ENCODE data around the gene BMAL2. TPM values are rescaled to one million over a fixed set of nuclear protein-coding genes. Genes with fewer than 3 reads are reported as not detected.

The BMAL2 gene
- total RNA-seq, 2 donors from 2014 or later: 2.6 to 4.3 TPM

GRCh38 chr12:27343255-27344000 is 10.8 kb downstream of the BMAL2 start:
- 82 to 85% methylated on average over 5 of the region's 5 CpGs for WGBS, 2 donors
- DNase-seq (no peak), ATAC-seq (no peak)
- no peaks in the 10 kb centered on the region for H3K27me3 ChIP-seq
- no peaks in the 10 kb centered on the region for H3K9me3 ChIP-seq
- no peak overlapping the region for H3K4me3 ChIP-seq
- no peaks in the 10 kb centered on the region for H3K4me1 ChIP-seq
- no peak overlapping the region for H3K27ac ChIP-seq
- intact Hi-C loops (cut with DNase I): no loop called here
- TF ChIP-seq POLR2A (IDR thresholded peaks at IDR 0.05): no peak
- TF ChIP-seq CTCF (IDR thresholded peaks at IDR 0.05): no peak
- no peaks in the 10 kb centered on the region for H3K36me3 ChIP-seq (replicated peaks in 1 of 2; ENCODE audit: insufficient read depth in 1 of 2, low read depth in 2 of 2)

- intact Hi-C loops (cut with DNase I): no loop called here
- WGBS, 2 donors: 78 to 90% methylated on average over 2 of the region's 2 CpGs
- DNase-seq: no peak
- Histone ChIP-seq H3K9me3 (no peaks in the 10 kb centered on the region), H3K4me1 (no peaks in the 10 kb centered on the region), H3K27ac (no peak overlapping the region), H3K4me3 (no peak overlapping the region), H3K27me3 (no peaks in the 10 kb centered on the region), H3K36me3 (replicated peaks in 1 of 2; ENCODE audit: insufficient read depth in 1 of 2, low read depth in 2 of 2) (no peaks in the 10 kb centered on the region)
- TF ChIP-seq CTCF (IDR thresholded peaks at IDR 0.05) (no peak), POLR2A (IDR thresholded peaks at IDR 0.05) (no peak)
- no peak for ATAC-seq
Observed at GRCh38 chr12:27344246-27344645, 11.6 kb downstream of the BMAL2 start.

GRCh38 chr12:27344760-27345159 is 12.1 kb downstream of the BMAL2 start:
- 56 to 87% methylated on average over 3 of the region's 3 CpGs for WGBS, 2 donors
- ATAC-seq: no peak
- no peaks in the 10 kb centered on the region for H3K36me3 ChIP-seq (replicated peaks in 1 of 2; ENCODE audit: insufficient read depth in 1 of 2, low read depth in 2 of 2)
- H3K9me3 ChIP-seq: no peaks in the 10 kb centered on the region
- no peaks in the 10 kb centered on the region for H3K27me3 ChIP-seq
- H3K27ac ChIP-seq: no peak overlapping the region
- intact Hi-C loops (cut with DNase I): no loop called here
- no peaks in the 10 kb centered on the region for H3K4me1 ChIP-seq
- H3K4me3 ChIP-seq: no peak overlapping the region
- no peak for DNase-seq
- no peak for TF ChIP-seq POLR2A (IDR thresholded peaks at IDR 0.05)
- TF ChIP-seq CTCF (IDR thresholded peaks at IDR 0.05): no peak

GRCh38 chr12:27345376-27345775 is 12.7 kb downstream of the BMAL2 start:
- H3K27me3 ChIP-seq: no peaks in the 10 kb centered on the region
- intact Hi-C loops (cut with DNase I): no loop called here
- TF ChIP-seq POLR2A (IDR thresholded peaks at IDR 0.05) (no peak), CTCF (IDR thresholded peaks at IDR 0.05) (no peak)
- DNase-seq: no peak
- H3K27ac ChIP-seq: no peak overlapping the region
- H3K4me3 ChIP-seq: no peak overlapping the region
- no peak for ATAC-seq
- H3K4me1 ChIP-seq: no peaks in the 10 kb centered on the region
- H3K9me3 ChIP-seq: no peaks in the 10 kb centered on the region
- no peaks in the 10 kb centered on the region for H3K36me3 ChIP-seq (replicated peaks in 1 of 2; ENCODE audit: insufficient read depth in 1 of 2, low read depth in 2 of 2)
- 93 to 94% methylated on average over 4 of the region's 4 CpGs for WGBS, 2 donors

GRCh38 chr12:27347779-27348178 is 15.1 kb downstream of the BMAL2 start:
- no peaks in the 10 kb centered on the region for H3K9me3 ChIP-seq
- ATAC-seq: no peak
- no peaks in the 10 kb centered on the region for H3K27me3 ChIP-seq
- TF ChIP-seq POLR2A (IDR thresholded peaks at IDR 0.05) (no peak), CTCF (IDR thresholded peaks at IDR 0.05) (no peak)
- H3K4me1 ChIP-seq: no peaks in the 10 kb centered on the region
- no peak for DNase-seq
- whole genome bisulfite sequencing, 2 donors: 46 to 57% methylated on average over 2 of the region's 2 CpGs
- H3K36me3 ChIP-seq (replicated peaks in 1 of 2; ENCODE audit: insufficient read depth in 1 of 2, low read depth in 2 of 2): no peaks in the 10 kb centered on the region
- no peak overlapping the region for H3K4me3 ChIP-seq
- H3K27ac ChIP-seq: no peak overlapping the region
- intact Hi-C loops (cut with DNase I): no loop called here

Data from body of pancreas (tissue), 4 donors.